A673 (cell line): ENCODE measurements around the gene SLC1A7.

Experiments used
- EZH2 ChIP-seq: fragments of 200-600 bp; sonication (generic); IDR thresholded peaks from 2 replicates; pipeline ENCODE4 v1.6.1; 2017; ENCODE audit warnings: borderline replicate concordance, low read depth, mild to moderate bottlenecking, mixed read lengths, antibody characterized with exemption, low read length; ENCODE audit not compliant: poor library complexity, severe bottlenecking
- TF ChIP-seq, protein P1 (sequence below): fragments of 300-800, 200-600 bp; sonication (generic); conservative IDR thresholded peaks from 2 replicates; pipeline ENCODE4 v1.5.1; 2017; ENCODE audit warnings: low read depth, mild to moderate bottlenecking, antibody characterized with exemption, low read length, moderate library complexity, mixed read lengths

DNA sequence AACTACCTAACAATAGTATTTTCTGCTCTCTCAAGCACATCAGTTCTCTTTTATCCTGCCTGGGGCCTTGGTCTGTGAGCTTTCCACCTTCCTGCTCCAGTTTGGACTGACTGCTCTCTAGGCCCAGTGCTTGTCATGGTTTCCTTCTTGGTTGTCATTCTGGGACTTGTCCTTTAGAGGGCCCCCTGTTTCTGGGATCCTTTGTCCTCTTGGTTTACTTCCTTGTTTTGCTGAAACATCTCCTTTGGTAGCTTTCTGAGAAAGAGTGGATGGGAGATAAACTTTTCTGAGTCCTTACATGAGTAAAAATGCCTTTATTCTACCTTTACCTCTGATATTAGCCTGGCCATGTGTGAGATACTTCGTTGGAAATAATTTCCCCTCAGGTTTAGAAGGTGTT is 4.7 kb downstream of the SLC1A7 start:
- TF ChIP-seq, protein P1, sequence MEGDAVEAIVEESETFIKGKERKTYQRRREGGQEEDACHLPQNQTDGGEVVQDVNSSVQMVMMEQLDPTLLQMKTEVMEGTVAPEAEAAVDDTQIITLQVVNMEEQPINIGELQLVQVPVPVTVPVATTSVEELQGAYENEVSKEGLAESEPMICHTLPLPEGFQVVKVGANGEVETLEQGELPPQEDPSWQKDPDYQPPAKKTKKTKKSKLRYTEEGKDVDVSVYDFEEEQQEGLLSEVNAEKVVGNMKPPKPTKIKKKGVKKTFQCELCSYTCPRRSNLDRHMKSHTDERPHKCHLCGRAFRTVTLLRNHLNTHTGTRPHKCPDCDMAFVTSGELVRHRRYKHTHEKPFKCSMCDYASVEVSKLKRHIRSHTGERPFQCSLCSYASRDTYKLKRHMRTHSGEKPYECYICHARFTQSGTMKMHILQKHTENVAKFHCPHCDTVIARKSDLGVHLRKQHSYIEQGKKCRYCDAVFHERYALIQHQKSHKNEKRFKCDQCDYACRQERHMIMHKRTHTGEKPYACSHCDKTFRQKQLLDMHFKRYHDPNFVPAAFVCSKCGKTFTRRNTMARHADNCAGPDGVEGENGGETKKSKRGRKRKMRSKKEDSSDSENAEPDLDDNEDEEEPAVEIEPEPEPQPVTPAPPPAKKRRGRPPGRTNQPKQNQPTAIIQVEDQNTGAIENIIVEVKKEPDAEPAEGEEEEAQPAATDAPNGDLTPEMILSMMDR: no peak
- no peak for TF ChIP-seq EZH2
